ENCODE results near the gene LINGO1.

The LINGO1 gene

GRCh38 chr15:77632534-77633133 lies at the start of gene LINGO1:
TSS of gene LINGO1 (minus strand) at chr15:77632912. CDS start at chr15:77632315, 597 bp downstream.
- DNase-seq, result peak in 1 of 2 experiments; percentile 81

GRCh38 chr15:77681362-77681761 lies 48.6 kb upstream of the LINGO1 start:
- DNase-seq, result no peak

GRCh38 chr15:77676569-77677375 lies 44.1 kb upstream of the LINGO1 start:
- no peak for DNase-seq

GRCh38 chr15:77675806-77676415 lies 43.2 kb upstream of the LINGO1 start:
- DNase-seq, result no peak

- DNase-seq, result no peak
These were observed 41.6 kb upstream of the LINGO1 start for GRCh38 chr15:77674327-77674726.

GRCh38 chr15:77673866-77674265 lies 41.2 kb upstream of the LINGO1 start:
- DNase-seq, result no peak

GRCh38 chr15:77672135-77672534 lies 39.4 kb upstream of the LINGO1 start:
- DNase-seq, result no peak

GRCh38 chr15:77671362-77672056 lies 38.8 kb upstream of the LINGO1 start:
- DNase-seq, result no peak

- DNase-seq, result no peak
These were observed 38.0 kb upstream of the LINGO1 start for GRCh38 chr15:77670558-77671361.

GRCh38 chr15:77669896-77670295 lies 37.2 kb upstream of the LINGO1 start:
- DNase-seq, result peak in 1 of 2 experiments; percentile 63

- DNase-seq, result no peak
These were observed 34.9 kb upstream of the LINGO1 start for GRCh38 chr15:77667338-77668234.

- no peak for DNase-seq
These were observed 33.6 kb upstream of the LINGO1 start for GRCh38 chr15:77666296-77666660.

- DNase-seq, result no peak
These were observed 33.0 kb upstream of the LINGO1 start for GRCh38 chr15:77665530-77666295.

GRCh38 chr15:77664428-77664827 lies 31.7 kb upstream of the LINGO1 start:
- DNase-seq, result no peak

GRCh38 chr15:77663256-77663655 lies 30.5 kb upstream of the LINGO1 start:
- DNase-seq, result no peak

GRCh38 chr15:77659350-77660321 lies 26.9 kb upstream of the LINGO1 start:
- DNase-seq, result peak; percentile 57 to 85

GRCh38 chr15:77658304-77658703 lies 25.6 kb upstream of the LINGO1 start:
- no peak for DNase-seq

- no peak for DNase-seq
These were observed 25.0 kb upstream of the LINGO1 start for GRCh38 chr15:77657634-77658238.

- no peak for DNase-seq
These were observed 23.6 kb upstream of the LINGO1 start for GRCh38 chr15:77656294-77656693.

Data from NCI-H526 (cell line).